A549 (cell line): ENCODE measurements around the gene CALCOCO1. TPM values are rescaled to one million over a fixed set of nuclear protein-coding genes. Genes with fewer than 3 reads are reported as not detected.

Source experiments
- ATAC-seq, 2 experiments: fragments of 200-7000 bp in 1 of 2; fragments of >200 bp in 1 of 2; cut with Nextera tagmentation in 1 of 2; cut with Tn5 transposase in 1 of 2; 3 replicates each; pipeline versions ENCODE4 v1.8.0 to v1.9.1; 2018 to 2020; ENCODE audit warnings: mild to moderate bottlenecking in 1 of 2, moderate library complexity in 1 of 2
- CTCF ChIA-PET: fragments of 300-600 bp; sonication (Branson Sonifier 250); formaldehyde crosslinking; extraction: SDS; loops from one replicate; lab custom pipeline; 2021; ENCODE audit warnings: antibody characterized with exemption, inconsistent platforms; lab: Yijun Ruan, JAX
- POLR2A ChIA-PET: fragments of 350-600 bp; formaldehyde crosslinking; extraction: SDS; loops from one replicate; lab custom pipeline; 2021; ENCODE audit warnings: antibody characterized with exemption, inconsistent platforms; lab: Yijun Ruan, JAX
- DNase-seq, 2 experiments: peaks; one replicate each; pipeline versions ENCODE4 v3.0.0 to v3.0.0-alpha.2; 2011 to 2016; ENCODE audit warnings: low read depth in 1 of 2, low spot score in 1 of 2
- FAIRE-seq: peaks from 2 replicates; lab custom pipeline; 2011; peaks lifted over from hg19 to GRCh38; lab: Jason Lieb, UNC
- H3K27ac ChIP-seq, 2 experiments: fragments of >200 bp; sonication (Bioruptor Twin); formaldehyde crosslinking; 3 replicates each; pipeline ENCODE4 v1.5.1; 2016 to 2017
- H3K4me1 ChIP-seq: fragments of >200 bp; sonication (Bioruptor Twin); formaldehyde crosslinking; 3 replicates; pipeline ENCODE4 v1.6.1; 2016
- H3K4me2 ChIP-seq: fragments of >200 bp; sonication (Bioruptor Twin); formaldehyde crosslinking; 3 replicates; pipeline ENCODE4 v1.6.1; 2016
- H3K4me3 ChIP-seq: fragments of >200 bp; sonication (Bioruptor Twin); formaldehyde crosslinking; 3 replicates; pipeline ENCODE4 v1.5.1; 2016
- H3K9me3 ChIP-seq: fragments of >200 bp; sonication (Bioruptor Twin); formaldehyde crosslinking; 3 replicates; pipeline ENCODE4 v1.6.1; 2016
- ATOH8 ChIP-seq: fragments of 250-450 bp; sonication (Bioruptor Pico); IDR thresholded peaks from 2 replicates; pipeline ENCODE4 v1.5.0; 2020; ENCODE audit warnings: low read depth, mild to moderate bottlenecking, moderate library complexity
- CBX2 ChIP-seq: fragments of 200-600 bp; sonication (generic); IDR thresholded peaks from 2 replicates; pipeline ENCODE4 v1.6.1; 2016; ENCODE audit warnings: low read depth, mild to moderate bottlenecking, borderline replicate concordance
- CBX8 ChIP-seq: fragments of 200-600 bp; sonication (generic); IDR thresholded peaks from 2 replicates; pipeline ENCODE4 v1.6.1; 2016
- CHD4 ChIP-seq: fragments of 200-600 bp; sonication (generic); IDR thresholded peaks from 2 replicates; pipeline ENCODE4 v1.6.1; 2016; ENCODE audit warnings: antibody characterized with exemption, mild to moderate bottlenecking, borderline replicate concordance
- EHMT2 ChIP-seq: fragments of 200-600 bp; sonication (generic); IDR thresholded peaks from 2 replicates; pipeline ENCODE4 v1.6.1; 2016; ENCODE audit warnings: antibody characterized with exemption, low read depth, mild to moderate bottlenecking, moderate library complexity
- FOXS1 ChIP-seq: fragments of 250-450 bp; sonication (Bioruptor Pico); IDR thresholded peaks from 2 replicates; pipeline ENCODE4 v1.5.0; 2020; ENCODE audit warnings: mild to moderate bottlenecking, moderate library complexity
- GATA3 ChIP-seq: IDR thresholded peaks from 2 replicates; pipeline ENCODE4 v1.6.1; 2012; ENCODE audit warnings: borderline replicate concordance
- HEYL ChIP-seq: fragments of 250-450 bp; sonication (Bioruptor Pico); IDR thresholded peaks from 2 replicates; pipeline ENCODE4 v1.8.0; 2021; ENCODE audit warnings: mild to moderate bottlenecking, moderate library complexity
- HMGXB4 ChIP-seq: fragments of 250-450 bp; sonication (Bioruptor Pico); IDR thresholded peaks from 2 replicates; pipeline ENCODE4 v1.5.0; 2021; ENCODE audit warnings: mild to moderate bottlenecking, moderate library complexity, borderline replicate concordance
- HOXB13 ChIP-seq: fragments of 250-450 bp; sonication (Bioruptor Pico); IDR thresholded peaks from 2 replicates; pipeline ENCODE4 v1.5.0; 2020; ENCODE audit warnings: low read depth, mild to moderate bottlenecking, moderate library complexity
- JUN ChIP-seq, 2 experiments: fragments of >200 bp; sonication (Bioruptor Twin); formaldehyde crosslinking; IDR thresholded peaks; 2 replicates in 1 of 2; 3 replicates in 1 of 2; pipeline ENCODE4 v1.6.1; 2016 to 2017
- JUNB ChIP-seq: fragments of >200 bp; sonication (Bioruptor Twin); formaldehyde crosslinking; IDR thresholded peaks from 2 replicates; pipeline ENCODE4 v1.6.1; 2016
- MAFK ChIP-seq: fragments of 450-650 bp; IDR thresholded peaks from 2 replicates; pipeline ENCODE4 v1.6.1; 2014; ENCODE audit not compliant: partially characterized antibody
- MYC ChIP-seq: IDR thresholded peaks from 2 replicates; pipeline ENCODE4 v1.6.1; 2012; ENCODE audit warnings: mild to moderate bottlenecking, inconsistent platforms, low read length, improper control_type of control experiment, borderline replicate concordance
- NFE2L2 ChIP-seq: fragments of 150-350 bp; conservative IDR thresholded peaks from 2 replicates; pipeline ENCODE4 v1.6.1; 2014; ENCODE audit warnings: low read length
- PBX3 ChIP-seq: IDR thresholded peaks from 2 replicates; pipeline ENCODE4 v1.6.1; 2012
- RFX5 ChIP-seq: fragments of 450-650 bp; IDR thresholded peaks from 2 replicates; pipeline ENCODE4 v1.7.1; 2014; ENCODE audit warnings: antibody characterized with exemption, mild to moderate bottlenecking, moderate library complexity
- RNF2 ChIP-seq: fragments of 200-600 bp; sonication (generic); IDR thresholded peaks from 2 replicates; pipeline ENCODE4 v1.6.1; 2016; ENCODE audit warnings: low read depth, mild to moderate bottlenecking, antibody characterized with exemption, moderate library complexity, borderline replicate concordance
- SMC3 ChIP-seq: fragments of >200 bp; sonication (Bioruptor Twin); formaldehyde crosslinking; IDR thresholded peaks from 3 replicates; pipeline ENCODE4 v1.6.1; 2018; ENCODE audit warnings: inconsistent platforms
- TFCP2L1 ChIP-seq: fragments of 250-450 bp; sonication (Bioruptor Pico); IDR thresholded peaks from 2 replicates; pipeline ENCODE4 v1.5.0; 2021; ENCODE audit warnings: mild to moderate bottlenecking
- USF2 ChIP-seq: fragments of 450-650 bp; IDR thresholded peaks from 2 replicates; pipeline ENCODE4 v1.6.1; 2014; ENCODE audit warnings: antibody characterized with exemption
- ZC3H11A ChIP-seq: fragments of 450-650 bp; IDR thresholded peaks from 2 replicates; pipeline ENCODE4 v1.6.1; 2014; ENCODE audit warnings: antibody characterized with exemption, mild to moderate bottlenecking
- ZFP36 ChIP-seq: fragments of 450-650 bp; IDR thresholded peaks from 2 replicates; pipeline ENCODE4 v1.6.1; 2014; ENCODE audit warnings: borderline replicate concordance; ENCODE audit not compliant: partially characterized antibody
- ZNF302 ChIP-seq: fragments of 250-450 bp; sonication (Bioruptor Pico); IDR thresholded peaks from 2 replicates; pipeline ENCODE4 v1.9.0; 2021; ENCODE audit warnings: inconsistent platforms, mild to moderate bottlenecking, moderate library complexity
- ZSCAN20 ChIP-seq: fragments of 250-450 bp; sonication (Bioruptor Pico); IDR thresholded peaks from 2 replicates; pipeline ENCODE4 v1.8.0; 2022; ENCODE audit warnings: mild to moderate bottlenecking, moderate library complexity
- WGBS: methylation state at CpG from one replicate; pipeline ENCODE4 v1.1.6; 2017; ENCODE audit errors: missing lambda C conversion rate; 5-methylcytosine and 5-hydroxymethylcytosine counted together
- polyA plus RNA-seq, 4 experiments: library from polyadenylated mRNA; depleted of rRNA in 3 of 4; stranded (reverse); fragments of >200 nt; fragmentation: RNase III in 1 of 4; extraction: RNeasy Plus Mini Kit Qiagen cat#74134 plus additional on column Dnase treatment in 1 of 4; gene quantifications; 2 replicates in 3 of 4; 3 replicates in 1 of 4; pipeline ENCODE4 v1.2.3, GENCODE V29; 2011 to 2017
- TF ChIP-seq, protein P1 (sequence below): fragments of >200 bp; sonication (Bioruptor Twin); formaldehyde crosslinking; IDR thresholded peaks from 2 replicates; pipeline ENCODE4 v1.6.1; 2016

Gene CALCOCO1
- polyA plus RNA-seq, 2 of the 4 experiments (the other 2 are of a cell fraction), result 28.8 to 41.5 TPM

DNA sequence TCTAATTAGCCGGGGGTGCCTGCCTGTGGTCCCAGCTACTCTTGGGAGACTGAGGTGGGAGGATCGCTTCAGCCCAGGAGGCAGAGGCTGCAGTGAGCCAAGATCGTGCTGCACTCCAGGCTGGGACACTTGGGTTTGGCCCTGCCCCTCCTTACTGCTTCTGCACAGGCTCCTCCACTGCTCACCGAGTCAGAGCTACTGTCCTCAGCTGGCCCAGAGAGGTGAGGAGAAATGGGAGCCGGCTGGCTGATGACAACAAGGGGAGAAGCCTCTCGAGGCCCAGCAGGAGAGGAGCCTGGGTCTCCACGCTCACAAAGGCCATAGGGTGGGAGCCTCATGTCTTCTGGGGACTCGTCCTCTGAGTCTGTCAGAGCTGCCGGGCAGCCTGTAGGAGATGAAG lies 13.7 kb downstream of the CALCOCO1 start (continued):
- TF ChIP-seq USF2 (no peak), EHMT2 (no peak)

DNA sequence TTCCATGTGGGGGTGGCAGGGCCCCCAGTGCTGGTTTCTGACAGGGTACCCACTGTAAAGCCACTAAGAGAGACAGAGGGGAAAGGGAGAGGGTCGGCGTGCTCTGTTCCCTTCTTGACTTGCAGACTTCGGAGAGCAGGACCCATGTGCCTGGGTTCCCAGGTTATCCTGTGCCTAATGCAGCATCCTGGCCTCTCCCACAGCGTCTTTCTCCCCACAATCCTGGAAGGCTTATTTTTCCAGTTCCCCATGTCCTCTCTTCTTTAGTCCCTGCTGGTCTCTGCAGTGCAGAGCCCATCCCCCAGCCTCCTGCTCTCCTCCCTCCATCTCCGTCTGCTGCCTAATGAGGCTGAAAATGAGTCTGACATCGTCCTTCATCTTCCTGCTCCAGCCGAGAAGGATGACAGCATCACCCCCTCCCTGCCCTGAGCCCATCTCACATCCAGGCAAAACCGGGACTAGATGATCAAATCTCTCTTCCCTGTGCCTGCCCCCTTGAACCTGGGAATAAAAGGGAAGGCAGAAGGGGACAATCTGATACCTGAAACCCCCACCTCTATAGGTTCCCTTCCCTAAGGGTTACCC lies 15.1 kb downstream of the CALCOCO1 start:
- CTCF ChIA-PET, result no interaction called here

GRCh38 chr12:53710091-53710490 lies 17.2 kb downstream of the CALCOCO1 start:
- Histone ChIP-seq H3K27ac (no peak overlapping the region), H3K4me3 (no peak overlapping the region), H3K4me1 (no peaks in the 10 kb centered on the region), H3K9me3 (no peaks in the 10 kb centered on the region), H3K4me2 (no peak overlapping the region)
- FAIRE-seq (no peak), DNase-seq (no peak), ATAC-seq (no peak)
- WGBS, result 67% methylated on average over 6 of the region's 6 CpGs
- ChIA-PET CTCF (interaction anchor here (0.6 to 15.9 kb wide), 5 partner anchors 8 to 297 kb away, joined by 3 to 833 read pairs (median 4); partner anchors contain the start of gene CALCOCO1), POLR2A (no interaction called here)
- TF ChIP-seq HOXB13 (CRISPR knock-in tag), result no peak
- TF ChIP-seq FOXS1 (CRISPR knock-in tag), result no peak
- TF ChIP-seq MYC, result no peak
- no peak for TF ChIP-seq CBX8
- no peak for TF ChIP-seq RFX5
- TF ChIP-seq HMGXB4 (CRISPR knock-in tag), result no peak
- no peak for TF ChIP-seq ATOH8 (CRISPR knock-in tag)
- TF ChIP-seq ZSCAN20, result no peak
- no peak for TF ChIP-seq SMC3
- TF ChIP-seq CBX2, result no peak
- no peak for TF ChIP-seq JUN (IDR thresholded peaks at IDR 0.05)
- no peak for TF ChIP-seq NFE2L2
- TF ChIP-seq JUNB, result no peak
- TF ChIP-seq MAFK, result no peak

More for the DNA sequence above, 15.1 kb downstream of the CALCOCO1 start:
- FAIRE-seq (no peak), DNase-seq (no peak), ATAC-seq (no peak)
- H3K27ac ChIP-seq, result no peak overlapping the region
- TF ChIP-seq ZSCAN20 (no peak), SMC3 (no peak), ZC3H11A (no peak), ZFP36 (no peak), MYC (no peak), USF2 (no peak), GATA3 (no peak), HEYL (CRISPR knock-in tag) (no peak), RNF2 (no peak), PBX3 (no peak), MAFK (no peak), CHD4 (no peak), ZNF302 (CRISPR knock-in tag) (no peak), ATOH8 (CRISPR knock-in tag) (no peak), JUNB (no peak), JUN (IDR thresholded peaks at IDR 0.05) (no peak), TFCP2L1 (CRISPR knock-in tag) (no peak)
- TF ChIP-seq, protein P1, sequence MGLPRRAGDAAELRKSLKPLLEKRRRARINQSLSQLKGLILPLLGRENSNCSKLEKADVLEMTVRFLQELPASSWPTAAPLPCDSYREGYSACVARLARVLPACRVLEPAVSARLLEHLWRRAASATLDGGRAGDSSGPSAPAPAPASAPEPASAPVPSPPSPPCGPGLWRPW, result no peak
- H3K4me1 ChIP-seq, result no peaks in the 10 kb centered on the region
- 56% methylated on average over 8 of the region's 8 CpGs for WGBS
- no peak overlapping the region for H3K4me2 ChIP-seq
- POLR2A ChIA-PET, result no interaction called here
- H3K9me3 ChIP-seq, result no peaks in the 10 kb centered on the region
- H3K4me3 ChIP-seq, result no peak overlapping the region
